GM12872 (cell line): ENCODE results near the gene FLT1.

Source experiments
- CTCF ChIP-seq: IDR thresholded peaks from 3 replicates; pipeline ENCODE4 v1.5.1; 2011; ENCODE audit warnings: low read depth, mild to moderate bottlenecking, low read length, moderate library complexity; ENCODE audit not compliant: insufficient read depth

FLT1 gene

GRCh38 chr13:28411831-28412353 is 83.0 kb downstream of the FLT1 start:
- no peak for TF ChIP-seq CTCF

- no peak for TF ChIP-seq CTCF
Measured at GRCh38 chr13:28410096-28410495, 84.8 kb downstream of the FLT1 start.

- TF ChIP-seq CTCF, result no peak
Measured at GRCh38 chr13:28409648-28410047, 85.3 kb downstream of the FLT1 start.

- no peak for TF ChIP-seq CTCF
Measured at GRCh38 chr13:28408863-28409262, 86.1 kb downstream of the FLT1 start.

GRCh38 chr13:28408235-28408848 is 86.6 kb downstream of the FLT1 start:
- no peak for TF ChIP-seq CTCF

- no peak for TF ChIP-seq CTCF
Measured at GRCh38 chr13:28406733-28407266, 88.1 kb downstream of the FLT1 start.

GRCh38 chr13:28402057-28402381 is 92.9 kb downstream of the FLT1 start:
- TF ChIP-seq CTCF, result no peak
